CD4-positive, alpha-beta T cell (primary cell): ENCODE data around the gene PARD3B. TPM values are rescaled to one million over a fixed set of nuclear protein-coding genes. Genes with fewer than 3 reads are reported as not detected.

Source experiments
- ATAC-seq: fragments of 200-7000 bp; cut with Tn5 transposase; one replicate; pipeline ENCODE4 v1.10.0; 2022; ENCODE audit warnings: mild to moderate bottlenecking; ENCODE audit not compliant: poor library complexity
- CTCF ChIA-PET: fragments of 350-600 bp; sonication (Branson Sonifier 250); formaldehyde crosslinking; loops from one replicate; lab custom pipeline; 2021; ENCODE audit warnings: antibody characterized with exemption, inconsistent platforms; lab: Charles Lee
- POLR2A ChIA-PET: fragments of 350-600 bp; sonication (Branson Sonifier 250); formaldehyde crosslinking; loops from one replicate; lab custom pipeline; 2021; ENCODE audit warnings: antibody characterized with exemption, inconsistent platforms; lab: Charles Lee
- DNase-seq, 14 experiments: peaks; one replicate each; pipeline ENCODE4 v3.0.0-alpha.2; 2013 to 2020; ENCODE audit warnings: mixed read lengths in 2 of 14
- H3K27ac ChIP-seq, 2 donors: one replicate each; pipeline versions ENCODE4 v1.5.1 to v1.7.0; 2013; ENCODE audit warnings: low read length in 2 of 2, low read depth in 1 of 2, mild to moderate bottlenecking in 1 of 2
- H3K27me3 ChIP-seq, 2 experiments: 1 replicate in 1 of 2; 2 replicates in 1 of 2; pipeline versions ENCODE4 v1.6.1 to v1.7.0; 2013; ENCODE audit warnings: low read length in 2 of 2, control low read depth in 1 of 2, mild to moderate bottlenecking in 1 of 2, moderate library complexity in 1 of 2; ENCODE audit not compliant: insufficient read depth in 2 of 2, control insufficient read depth in 1 of 2
- H3K36me3 ChIP-seq: one replicate; pipeline ENCODE4 v1.6.1; 2013; ENCODE audit warnings: low read length, control low read depth; ENCODE audit not compliant: insufficient read depth
- H3K4me1 ChIP-seq: one replicate; pipeline ENCODE4 v1.6.1; 2013; ENCODE audit warnings: low read length, control low read depth; ENCODE audit not compliant: insufficient read depth
- H3K4me3 ChIP-seq: one replicate; pipeline ENCODE4 v1.5.1; 2013; ENCODE audit warnings: mild to moderate bottlenecking, low read length, moderate library complexity
- H3K9me3 ChIP-seq, 2 experiments: 1 replicate in 1 of 2; 2 replicates in 1 of 2; pipeline versions ENCODE4 v1.6.1 to v1.7.0; 2013; ENCODE audit warnings: low read length in 2 of 2, mild to moderate bottlenecking in 2 of 2, control low read depth in 1 of 2, moderate library complexity in 1 of 2; ENCODE audit not compliant: control insufficient read depth in 1 of 2, insufficient read depth in 1 of 2
- H3K27ac Mint-ChIP-seq: one replicate; pipeline ENCODE4 v1.8.0; 2020; ENCODE audit warnings: mixed read lengths
- H3K27me3 Mint-ChIP-seq: one replicate; pipeline ENCODE4 v1.8.0; 2021; ENCODE audit warnings: mixed read lengths
- H3K36me3 Mint-ChIP-seq: one replicate; pipeline ENCODE4 v1.8.0; 2021; ENCODE audit warnings: low read depth, mixed read lengths
- H3K4me1 Mint-ChIP-seq: one replicate; pipeline ENCODE4 v1.8.0; 2021; ENCODE audit warnings: low read depth, mixed read lengths
- H3K4me3 Mint-ChIP-seq: one replicate; pipeline ENCODE4 v1.8.0; 2020; ENCODE audit warnings: mild to moderate bottlenecking, mixed read lengths
- H3K9me3 Mint-ChIP-seq: one replicate; pipeline ENCODE4 v1.8.0; 2020; ENCODE audit warnings: mixed read lengths
- intact Hi-C, 2 experiments: fragments of 100-400 bp; cut with DNase I in 1 of 2; cut with micrococcal nuclease in 1 of 2; formaldehyde crosslinking; loops; one replicate each; pipeline versions ENCODE4 v1.15.1 to v1.9.0; 2023 to 2025; cut with DNase I, micrococcal nuclease
- total RNA-seq, 174 experiments: library from RNA in 2 of 174; stranded (reverse) in 2 of 174; gene quantifications; one replicate each; pipeline ENCODE4 v1.2.3 and lab custom pipeline; 2021 to 2026
- TF ChIP-seq, protein P1 (sequence below): fragments of 200-600 bp; IDR thresholded peaks from one replicate; pipeline ENCODE4 v1.8.0; 2022; ENCODE audit warnings: antibody characterized with exemption, mild to moderate bottlenecking

Gene PARD3B
- total RNA-seq, 2 experiments from 2014 or later, result 0.87 to 1.9 TPM

DNA sequence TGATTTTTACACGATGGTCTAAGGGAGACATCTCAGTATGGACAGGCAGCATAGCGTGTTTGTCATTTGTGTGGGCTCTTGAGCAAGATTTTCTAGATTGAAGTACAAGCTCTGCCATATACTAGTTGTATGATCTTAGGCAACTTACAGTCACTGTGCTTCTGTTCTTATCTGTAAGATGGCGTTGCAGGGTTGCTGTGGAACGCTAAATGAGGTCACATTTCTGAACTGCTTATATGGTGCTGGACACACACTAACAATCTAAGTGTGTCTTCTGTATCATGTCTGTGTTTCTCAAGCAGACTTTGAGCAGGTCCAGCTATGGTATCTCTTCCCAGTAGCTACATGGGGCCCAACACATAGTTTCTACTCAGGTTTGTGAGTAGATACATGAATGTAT, 29.2 kb downstream of the PARD3B start:
- H3K27me3 ChIP-seq, result no peaks in the 10 kb centered on the region
- DNase-seq (no peak), ATAC-seq (no peak)
- POLR2A ChIA-PET, result no interaction called here
- H3K4me1 ChIP-seq, result no peaks in the 10 kb centered on the region
- no peak overlapping the region for H3K27ac Mint-ChIP-seq
- H3K27ac ChIP-seq, result no peak overlapping the region
- TF ChIP-seq, protein P1, sequence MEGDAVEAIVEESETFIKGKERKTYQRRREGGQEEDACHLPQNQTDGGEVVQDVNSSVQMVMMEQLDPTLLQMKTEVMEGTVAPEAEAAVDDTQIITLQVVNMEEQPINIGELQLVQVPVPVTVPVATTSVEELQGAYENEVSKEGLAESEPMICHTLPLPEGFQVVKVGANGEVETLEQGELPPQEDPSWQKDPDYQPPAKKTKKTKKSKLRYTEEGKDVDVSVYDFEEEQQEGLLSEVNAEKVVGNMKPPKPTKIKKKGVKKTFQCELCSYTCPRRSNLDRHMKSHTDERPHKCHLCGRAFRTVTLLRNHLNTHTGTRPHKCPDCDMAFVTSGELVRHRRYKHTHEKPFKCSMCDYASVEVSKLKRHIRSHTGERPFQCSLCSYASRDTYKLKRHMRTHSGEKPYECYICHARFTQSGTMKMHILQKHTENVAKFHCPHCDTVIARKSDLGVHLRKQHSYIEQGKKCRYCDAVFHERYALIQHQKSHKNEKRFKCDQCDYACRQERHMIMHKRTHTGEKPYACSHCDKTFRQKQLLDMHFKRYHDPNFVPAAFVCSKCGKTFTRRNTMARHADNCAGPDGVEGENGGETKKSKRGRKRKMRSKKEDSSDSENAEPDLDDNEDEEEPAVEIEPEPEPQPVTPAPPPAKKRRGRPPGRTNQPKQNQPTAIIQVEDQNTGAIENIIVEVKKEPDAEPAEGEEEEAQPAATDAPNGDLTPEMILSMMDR, result no peak
- no peaks in the 10 kb centered on the region for H3K9me3 Mint-ChIP-seq
- no peaks in the 10 kb centered on the region for H3K9me3 ChIP-seq
- H3K27me3 Mint-ChIP-seq, result no peaks in the 10 kb centered on the region
- CTCF ChIA-PET, result interaction anchor here (1.7 kb wide), 1 partner anchor 11 kb away, joined by 3 read pairs; no protein-coding TSS in a partner anchor
- no peak overlapping the region for H3K4me3 Mint-ChIP-seq
- no peaks in the 10 kb centered on the region for H3K36me3 Mint-ChIP-seq
- H3K4me3 ChIP-seq, result no peak overlapping the region
- no peaks in the 10 kb centered on the region for H3K36me3 ChIP-seq
- H3K4me1 Mint-ChIP-seq, result no peaks in the 10 kb centered on the region
- intact Hi-C loops, result no loop called here

- H3K27me3 ChIP-seq, result no peaks in the 10 kb centered on the region
- Mint-ChIP-seq H3K27me3 (peaks cover 8% of the 10 kb centered on the region), H3K9me3 (no peaks in the 10 kb centered on the region), H3K4me1 (no peaks in the 10 kb centered on the region), H3K36me3 (no peaks in the 10 kb centered on the region), H3K27ac (no peak overlapping the region), H3K4me3 (no peak overlapping the region)
- ChIA-PET CTCF (interaction anchor here (1.7 kb wide), 1 partner anchor 11 kb away, joined by 3 read pairs; no protein-coding TSS in a partner anchor), POLR2A (no interaction called here)
- no peaks in the 10 kb centered on the region for H3K36me3 ChIP-seq
- TF ChIP-seq, protein P1, result no peak
- no peak for ATAC-seq
- H3K4me3 ChIP-seq, result no peak overlapping the region
- no peak for DNase-seq
- intact Hi-C loops, result no loop called here
- no peak overlapping the region for H3K27ac ChIP-seq
- H3K4me1 ChIP-seq, result no peaks in the 10 kb centered on the region
- no peaks in the 10 kb centered on the region for H3K9me3 ChIP-seq
Measured at GRCh38 chr2:204575463-204575862, 30.2 kb downstream of the PARD3B start.

DNA sequence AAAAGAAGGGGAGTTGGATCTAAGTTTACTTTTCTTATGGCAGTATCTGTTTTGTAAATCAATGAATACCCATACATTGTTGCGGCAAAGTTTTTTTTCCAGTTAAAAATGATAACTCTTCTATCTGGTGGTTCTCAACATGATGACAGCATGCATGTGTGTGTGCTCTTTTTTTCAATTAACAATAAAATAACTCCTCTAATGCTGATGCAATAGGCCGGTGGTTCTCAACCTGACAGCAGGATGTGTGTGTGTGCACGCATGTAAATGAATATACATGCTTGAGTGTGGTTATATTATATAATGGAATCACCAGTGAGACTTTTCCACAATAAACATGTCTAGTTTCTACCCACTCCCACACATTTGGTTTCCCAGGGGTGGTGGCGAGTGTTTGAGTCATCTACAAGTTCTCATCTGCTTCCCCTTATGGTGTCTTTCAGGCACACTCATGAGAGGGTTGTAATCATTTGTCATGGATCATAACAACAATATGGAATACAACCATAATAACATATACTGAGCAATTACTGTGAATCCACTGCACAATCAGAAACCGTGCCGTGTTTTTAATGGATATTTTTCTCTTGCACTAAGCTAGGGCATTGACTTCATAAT, 31.2 kb downstream of the PARD3B start:
- ATAC-seq, result no peak
- Histone ChIP-seq H3K4me1 (no peaks in the 10 kb centered on the region), H3K27ac (no peak overlapping the region), H3K4me3 (no peak overlapping the region), H3K27me3 (no peaks in the 10 kb centered on the region), H3K36me3 (no peaks in the 10 kb centered on the region), H3K9me3 (no peaks in the 10 kb centered on the region)
- intact Hi-C loops, result no loop called here
- no peaks in the 10 kb centered on the region for H3K9me3 Mint-ChIP-seq
- CTCF ChIA-PET, result interaction anchor here (1.7 kb wide), 1 partner anchor 9 kb away, joined by 3 read pairs; no protein-coding TSS in a partner anchor
- no peak overlapping the region for H3K27ac Mint-ChIP-seq
- DNase-seq, result no peak
- H3K27me3 Mint-ChIP-seq, result peaks cover 10% of the 10 kb centered on the region
- POLR2A ChIA-PET, result no interaction called here
- no peaks in the 10 kb centered on the region for H3K36me3 Mint-ChIP-seq
- TF ChIP-seq, protein P1, result no peak
- H3K4me3 Mint-ChIP-seq, result no peak overlapping the region
- H3K4me1 Mint-ChIP-seq, result no peaks in the 10 kb centered on the region
